BJ (cell line): Measurements from ENCODE around the gene ZNF804B. TPM values are rescaled to one million over a fixed set of nuclear protein-coding genes. Genes with fewer than 3 reads are reported as not detected.

Source experiments
- CTCF ChIA-PET: fragments of 350-600 bp; formaldehyde crosslinking; extraction: SDS; loops from one replicate; lab custom pipeline; 2021; ENCODE audit warnings: antibody characterized with exemption, inconsistent platforms; lab: Yijun Ruan, JAX
- POLR2A ChIA-PET: fragments of 300-600 bp; sonication (Branson Sonifier 250); formaldehyde crosslinking; extraction: SDS; loops from one replicate; lab custom pipeline; 2021; ENCODE audit warnings: antibody characterized with exemption; lab: Charles Lee
- DNase-seq: peaks from one replicate; pipeline ENCODE4 v3.0.0-alpha.2; 2011; ENCODE audit warnings: low read depth
- H3K27me3 ChIP-seq: 2 replicates; pipeline ENCODE4 v1.6.0; 2011; ENCODE audit warnings: low read length; ENCODE audit not compliant: control insufficient read depth, insufficient read depth
- H3K36me3 ChIP-seq: 2 replicates; pipeline ENCODE4 v1.5.1; 2011; ENCODE audit warnings: low read length; ENCODE audit not compliant: control insufficient read depth, insufficient read depth
- H3K4me3 ChIP-seq: 2 replicates; pipeline ENCODE4 v1.5.1; 2011; ENCODE audit warnings: low read depth, mild to moderate bottlenecking, control low read depth, low read length
- CTCF ChIP-seq: IDR thresholded peaks from 2 replicates; pipeline ENCODE4 v1.5.1; 2011; ENCODE audit warnings: low read depth, mild to moderate bottlenecking, control low read depth, inconsistent platforms, low read length, moderate library complexity; ENCODE audit not compliant: insufficient read depth
- polyA plus RNA-seq: library from polyadenylated mRNA; depleted of rRNA; stranded (reverse); fragments of >200 nt; gene quantifications from 2 replicates; pipeline ENCODE4 v1.2.3, GENCODE V29; 2011

The ZNF804B gene
- polyA plus RNA-seq, 1 experiment: not detected

GRCh38 chr7:88859288-88859687, 99.8 kb downstream of the ZNF804B start:
- H3K4me3 ChIP-seq: no peak overlapping the region
- CTCF ChIA-PET: no interaction called here
- TF ChIP-seq CTCF: no peak
- no peaks in the 10 kb centered on the region for H3K36me3 ChIP-seq
- POLR2A ChIA-PET: no interaction called here
- DNase-seq: no peak
- no peaks in the 10 kb centered on the region for H3K27me3 ChIP-seq

GRCh38 chr7:88866265-88866863, 106.9 kb downstream of the ZNF804B start:
- POLR2A ChIA-PET: no interaction called here
- H3K4me3 ChIP-seq: no peak overlapping the region
- TF ChIP-seq CTCF: no peak
- no peaks in the 10 kb centered on the region for H3K27me3 ChIP-seq
- no peak for DNase-seq
- H3K36me3 ChIP-seq: no peaks in the 10 kb centered on the region
- CTCF ChIA-PET: no interaction called here

DNA sequence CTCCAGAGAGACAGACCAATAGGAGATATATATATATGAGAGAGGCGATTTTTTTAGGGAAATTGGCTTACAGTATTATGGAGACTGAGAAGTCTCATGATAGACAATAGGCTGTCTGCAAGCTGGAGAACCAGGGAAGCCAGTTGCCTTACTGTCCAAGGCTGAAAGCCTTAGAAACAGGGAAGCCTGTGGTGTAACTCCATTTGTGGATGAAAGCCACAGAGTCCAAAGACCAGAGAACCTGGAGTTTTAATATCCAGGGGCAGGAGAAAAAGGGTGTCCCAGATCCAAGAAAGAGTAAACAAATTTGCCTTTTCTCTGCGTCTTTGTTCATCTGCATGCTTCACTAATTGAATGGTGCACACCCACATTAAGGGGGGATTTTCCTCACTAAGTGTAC, 107.7 kb downstream of the ZNF804B start:
- no peak for TF ChIP-seq CTCF
- ChIA-PET CTCF (no interaction called here), POLR2A (no interaction called here)
- Histone ChIP-seq H3K27me3 (no peaks in the 10 kb centered on the region), H3K4me3 (no peak overlapping the region), H3K36me3 (no peaks in the 10 kb centered on the region)
- DNase-seq: no peak

DNA sequence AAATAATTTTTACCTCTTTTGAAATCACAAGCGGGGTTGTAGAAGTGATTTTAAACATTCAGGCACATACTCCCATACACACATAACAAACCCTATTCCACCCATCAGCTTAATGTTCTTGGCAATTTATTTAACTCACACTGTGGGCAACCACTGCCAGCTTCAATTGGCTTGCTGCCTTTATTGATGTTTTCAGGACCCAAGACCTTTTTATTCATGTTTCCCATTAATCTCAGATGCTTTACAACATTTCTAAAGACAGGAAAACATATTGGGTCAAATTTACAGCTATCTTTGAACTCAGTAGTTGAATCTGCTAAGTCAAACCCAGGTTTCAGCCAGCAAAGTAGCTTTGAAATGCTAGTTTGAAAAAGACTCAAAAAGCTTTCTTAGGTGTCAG, 109.0 kb downstream of the ZNF804B start:
- ChIA-PET POLR2A (no interaction called here), CTCF (interaction anchor here (0.7 kb wide), 1 partner anchor 88 kb away, joined by 3 read pairs; no protein-coding TSS in a partner anchor)
- no peaks in the 10 kb centered on the region for H3K36me3 ChIP-seq
- H3K4me3 ChIP-seq: no peak overlapping the region
- no peaks in the 10 kb centered on the region for H3K27me3 ChIP-seq
- DNase-seq: no peak
- TF ChIP-seq CTCF: no peak

DNA sequence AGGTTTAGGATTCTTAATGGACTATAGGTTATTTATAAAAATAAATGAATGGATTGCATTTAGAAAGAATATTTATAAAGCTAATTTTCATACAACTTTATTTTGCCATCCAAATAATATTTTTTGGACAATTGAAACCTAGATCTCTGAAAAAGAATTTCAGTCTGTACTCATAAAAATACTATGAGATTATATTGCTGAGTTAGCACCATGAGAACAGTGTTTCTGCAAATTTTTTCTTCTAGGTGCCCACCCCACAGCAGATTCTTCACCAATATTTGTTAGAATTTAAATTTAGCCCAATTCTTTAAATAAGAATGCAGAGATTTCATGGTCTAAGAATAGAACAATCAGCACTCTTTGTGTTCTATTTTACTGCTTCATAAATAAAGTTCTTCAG, 121.6 kb downstream of the ZNF804B start:
- no peak overlapping the region for H3K4me3 ChIP-seq
- DNase-seq: no peak
- POLR2A ChIA-PET: no interaction called here
- no peaks in the 10 kb centered on the region for H3K27me3 ChIP-seq
- H3K36me3 ChIP-seq: no peaks in the 10 kb centered on the region
- no peak for TF ChIP-seq CTCF
- CTCF ChIA-PET: no interaction called here
